HL-60 (cell line): Measurements from ENCODE around the gene FOXD1.

Experiments used
- DNase-seq, 2 experiments: peaks; one replicate each; pipeline ENCODE4 v3.0.0-alpha.2; 2010 to 2020; ENCODE audit warnings: low read depth in 1 of 2, low spot score in 1 of 2
- H3K27ac ChIP-seq: fragments of 250-450 bp; sonication (Bioruptor Pico); replicated peaks from 2 replicates; pipeline ENCODE4 v1.5.1; 2020; ENCODE audit warnings: mild to moderate bottlenecking, moderate library complexity
- H3K27me3 ChIP-seq: fragments of 250-450 bp; sonication (Bioruptor Pico); 2 replicates; pipeline ENCODE4 v1.5.1; 2021; ENCODE audit warnings: mild to moderate bottlenecking, moderate library complexity; ENCODE audit not compliant: insufficient read depth, poor library complexity, severe bottlenecking
- H3K4me3 ChIP-seq: replicated peaks from 2 replicates; pipeline ENCODE4 v1.5.1; 2011; ENCODE audit warnings: mild to moderate bottlenecking, control low read depth, low read length; ENCODE audit not compliant: insufficient read depth
- CTCF ChIP-seq: IDR thresholded peaks from one replicate; pipeline ENCODE4 v1.5.1; 2011; ENCODE audit warnings: low read length, control low read depth, inconsistent platforms; ENCODE audit not compliant: insufficient read depth
- GABPA ChIP-seq: IDR thresholded peaks from 2 replicates; pipeline ENCODE4 v1.6.1; 2012; ENCODE audit warnings: low read depth
- POLR2AphosphoS5 ChIP-seq: IDR thresholded peaks from 2 replicates; pipeline ENCODE4 v1.6.1; 2012; ENCODE audit warnings: low read depth
- REST ChIP-seq: IDR thresholded peaks from 2 replicates; pipeline ENCODE4 v1.6.1; 2012; ENCODE audit warnings: low read depth; ENCODE audit not compliant: insufficient replicate concordance
- SPI1 ChIP-seq: IDR thresholded peaks from 2 replicates; pipeline ENCODE4 v1.6.1; 2012; ENCODE audit warnings: low read depth, mild to moderate bottlenecking, borderline replicate concordance

FOXD1 gene

GRCh38 chr5:73495772-73496335 is 47.3 kb upstream of the FOXD1 start:
- Histone ChIP-seq H3K4me3 (no peak overlapping the region), H3K27ac (no peak overlapping the region), H3K27me3 (no peaks in the 10 kb centered on the region)
- no peak for DNase-seq
- TF ChIP-seq GABPA (no peak), POLR2AphosphoS5 (no peak), CTCF (no peak), SPI1 (no peak), REST (no peak)

GRCh38 chr5:73494721-73495120 is 46.1 kb upstream of the FOXD1 start:
- no peaks in the 10 kb centered on the region for H3K27me3 ChIP-seq
- no peak overlapping the region for H3K4me3 ChIP-seq
- no peak for TF ChIP-seq GABPA
- no peak for TF ChIP-seq SPI1
- no peak for TF ChIP-seq REST
- TF ChIP-seq CTCF: no peak
- TF ChIP-seq POLR2AphosphoS5: no peak
- DNase-seq: no peak
- no peak overlapping the region for H3K27ac ChIP-seq

- DNase-seq: no peak
- no peak overlapping the region for H3K4me3 ChIP-seq
- H3K27ac ChIP-seq: no peak overlapping the region
- TF ChIP-seq REST (no peak), POLR2AphosphoS5 (no peak), SPI1 (no peak), GABPA (no peak), CTCF (no peak)
- H3K27me3 ChIP-seq: no peaks in the 10 kb centered on the region
Measured at GRCh38 chr5:73493421-73493820, 44.8 kb upstream of the FOXD1 start.
